Mesenchymal stem cell (in vitro differentiated cells and primary cell): Measurements from ENCODE around the gene CD40.
A peak's percentile ranks its signal among the peaks of the same experiment; 100 is the strongest.

Experiments
- DNase-seq: peaks from one replicate; pipeline ENCODE4 v3.0.0-alpha.2; 2013
- H2AFZ ChIP-seq: one replicate; pipeline ENCODE4 v1.6.1; 2013; ENCODE audit warnings: low read depth, mild to moderate bottlenecking, control low read depth, inconsistent platforms, low read length, moderate library complexity
- H2AK5ac ChIP-seq: 2 replicates; pipeline ENCODE4 v1.6.1; 2013; ENCODE audit warnings: low read length, moderate library complexity, mild to moderate bottlenecking, inconsistent platforms; ENCODE audit not compliant: severe bottlenecking
- H2BK120ac ChIP-seq: one replicate; pipeline ENCODE4 v1.6.1; 2013; ENCODE audit warnings: low read depth, mild to moderate bottlenecking, inconsistent platforms, low read length, moderate library complexity
- H2BK12ac ChIP-seq, 2 experiments: one replicate each; pipeline ENCODE4 v1.6.1; 2013; ENCODE audit warnings: inconsistent platforms in 2 of 2, low read length in 2 of 2, mild to moderate bottlenecking in 2 of 2, moderate library complexity in 2 of 2, control low read depth in 1 of 2
- H2BK15ac ChIP-seq: one replicate; pipeline ENCODE4 v1.6.1; 2013; ENCODE audit warnings: mild to moderate bottlenecking, low read depth, inconsistent platforms; ENCODE audit not compliant: poor library complexity, severe bottlenecking
- H2BK5ac ChIP-seq: 2 replicates; pipeline ENCODE4 v1.6.1; 2013; ENCODE audit warnings: low read depth, mild to moderate bottlenecking, low read length, control low read depth, inconsistent platforms; ENCODE audit not compliant: poor library complexity, severe bottlenecking
- H3K14ac ChIP-seq, 2 experiments: one replicate each; pipeline ENCODE4 v1.6.1; 2013; ENCODE audit warnings: inconsistent platforms in 2 of 2, low read length in 2 of 2, control low read depth in 1 of 2, mild to moderate bottlenecking in 1 of 2, moderate library complexity in 1 of 2
- H3K18ac ChIP-seq, 2 experiments: one replicate each; pipeline ENCODE4 v1.6.1; 2013; ENCODE audit warnings: inconsistent platforms in 2 of 2, low read length in 2 of 2, control low read depth in 1 of 2, low read depth in 1 of 2, mild to moderate bottlenecking in 1 of 2
- H3K23ac ChIP-seq, 2 experiments: one replicate each; pipeline ENCODE4 v1.6.1; 2013; ENCODE audit warnings: inconsistent platforms in 2 of 2, low read length in 2 of 2, mild to moderate bottlenecking in 2 of 2, moderate library complexity in 2 of 2, control low read depth in 1 of 2
- H3K27ac ChIP-seq: 2 replicates; pipeline ENCODE4 v1.5.1; 2013; ENCODE audit warnings: mild to moderate bottlenecking, moderate library complexity, low read length, control low read depth, inconsistent platforms; ENCODE audit not compliant: poor library complexity, severe bottlenecking
- H3K27me3 ChIP-seq, 2 experiments: 2 replicates each; pipeline versions ENCODE4 v1.6.1 to v1.7.0; 2013; ENCODE audit warnings: low read length in 2 of 2, mild to moderate bottlenecking in 2 of 2, moderate library complexity in 2 of 2, control low read depth in 1 of 2, inconsistent platforms in 1 of 2; ENCODE audit not compliant: control insufficient read depth in 1 of 2, insufficient read depth in 1 of 2
- H3K36me3 ChIP-seq, 2 experiments: 2 replicates each; pipeline versions ENCODE4 v1.6.1 to v1.7.0; 2013; ENCODE audit warnings: low read length in 2 of 2, control low read depth in 1 of 2, inconsistent platforms in 1 of 2, low read depth in 1 of 2, mild to moderate bottlenecking in 1 of 2; ENCODE audit not compliant: insufficient read depth in 2 of 2, control insufficient read depth in 1 of 2
- H3K4ac ChIP-seq, 2 experiments: one replicate each; pipeline ENCODE4 v1.6.1; 2013; ENCODE audit warnings: inconsistent platforms in 2 of 2, low read length in 2 of 2, mild to moderate bottlenecking in 2 of 2, moderate library complexity in 2 of 2, control low read depth in 1 of 2, low read depth in 1 of 2
- H3K4me1 ChIP-seq: 2 replicates; pipeline ENCODE4 v1.6.1; 2013; ENCODE audit warnings: low read depth, low read length, control low read depth; ENCODE audit not compliant: control insufficient read depth, insufficient read depth
- H3K4me2 ChIP-seq: 2 replicates; pipeline ENCODE4 v1.6.1; 2013; ENCODE audit warnings: low read length, mild to moderate bottlenecking, inconsistent platforms; ENCODE audit not compliant: poor library complexity, severe bottlenecking
- H3K4me3 ChIP-seq, 2 experiments: 2 replicates each; pipeline versions ENCODE4 v1.5.1 to v1.7.0; 2013; ENCODE audit warnings: low read length in 2 of 2, mild to moderate bottlenecking in 2 of 2, control low read depth in 1 of 2, low read depth in 1 of 2; ENCODE audit not compliant: insufficient read depth in 1 of 2
- H3K79me1 ChIP-seq: replicated peaks from 2 replicates; pipeline ENCODE4 v1.6.1; 2013; ENCODE audit warnings: mild to moderate bottlenecking, control low read depth, low read length, inconsistent platforms; ENCODE audit not compliant: poor library complexity, severe bottlenecking
- H3K9ac ChIP-seq: 2 replicates; pipeline ENCODE4 v1.7.0; 2013; ENCODE audit warnings: mild to moderate bottlenecking, low read length, moderate library complexity
- H3K9me3 ChIP-seq: 2 replicates; pipeline ENCODE4 v1.7.0; 2013; ENCODE audit warnings: mild to moderate bottlenecking, low read length; ENCODE audit not compliant: control insufficient read depth
- H4K8ac ChIP-seq: one replicate; pipeline ENCODE4 v1.6.1; 2013; ENCODE audit warnings: inconsistent platforms, mild to moderate bottlenecking, low read length, moderate library complexity
- H4K91ac ChIP-seq: one replicate; pipeline ENCODE4 v1.6.1; 2013; ENCODE audit warnings: mild to moderate bottlenecking, low read length, inconsistent platforms
- WGBS: methylation state at CpG from one replicate; pipeline ENCODE4 v1.1.7; 2013; ENCODE audit warnings: mixed read lengths; 5-methylcytosine and 5-hydroxymethylcytosine counted together

Gene CD40

DNA sequence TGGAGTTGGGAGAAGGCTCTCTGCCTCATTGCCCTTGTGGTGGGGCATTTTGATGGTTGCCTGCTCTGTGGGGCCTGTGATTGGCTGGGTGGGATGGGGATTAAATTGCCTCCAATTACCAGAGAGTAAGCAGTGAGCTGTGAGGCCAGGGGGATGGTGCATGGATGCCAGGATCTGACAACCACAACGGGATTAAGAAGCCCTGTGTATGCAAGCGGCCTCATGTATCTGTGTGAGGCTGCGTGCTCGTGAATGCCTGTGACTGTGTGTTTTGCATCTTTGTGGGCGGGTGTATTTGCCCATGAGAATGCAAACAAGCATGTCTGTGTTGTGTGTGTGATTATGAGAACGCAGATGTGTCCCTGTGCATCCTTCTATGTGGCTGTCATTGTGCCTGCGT, 46.1 kb downstream of the CD40 start:
- H3K9me3 ChIP-seq: peaks cover 6% of the 10 kb centered on the region
- H3K27me3 ChIP-seq: peaks cover 34 to 94% of the 10 kb centered on the region in 2 experiments
- no peak overlapping the region for H3K23ac ChIP-seq
- peak overlapping the region in 1 of 2 experiments; percentile 2 for H3K14ac ChIP-seq
- 74% methylated on average over 7 of the region's 7 CpGs for WGBS
- no peak overlapping the region for H2AFZ ChIP-seq
- no peak overlapping the region for H3K4ac ChIP-seq
- no peak overlapping the region for H2BK15ac ChIP-seq
- no peaks in the 10 kb centered on the region for H3K79me1 ChIP-seq
- no peak overlapping the region for H2BK120ac ChIP-seq
- H3K9ac ChIP-seq: no peak overlapping the region
- no peaks in the 10 kb centered on the region for H3K36me3 ChIP-seq
- H4K8ac ChIP-seq: no peak overlapping the region
- H3K4me3 ChIP-seq: no peak overlapping the region
- H3K18ac ChIP-seq: no peak overlapping the region
- no peak overlapping the region for H2BK12ac ChIP-seq
- no peak overlapping the region for H3K4me2 ChIP-seq
- DNase-seq: no peak
- no peak overlapping the region for H3K27ac ChIP-seq
- H3K4me1 ChIP-seq: no peaks in the 10 kb centered on the region
- H2AK5ac ChIP-seq: no peak overlapping the region
- H4K91ac ChIP-seq: no peak overlapping the region
- H2BK5ac ChIP-seq: no peak overlapping the region

DNA sequence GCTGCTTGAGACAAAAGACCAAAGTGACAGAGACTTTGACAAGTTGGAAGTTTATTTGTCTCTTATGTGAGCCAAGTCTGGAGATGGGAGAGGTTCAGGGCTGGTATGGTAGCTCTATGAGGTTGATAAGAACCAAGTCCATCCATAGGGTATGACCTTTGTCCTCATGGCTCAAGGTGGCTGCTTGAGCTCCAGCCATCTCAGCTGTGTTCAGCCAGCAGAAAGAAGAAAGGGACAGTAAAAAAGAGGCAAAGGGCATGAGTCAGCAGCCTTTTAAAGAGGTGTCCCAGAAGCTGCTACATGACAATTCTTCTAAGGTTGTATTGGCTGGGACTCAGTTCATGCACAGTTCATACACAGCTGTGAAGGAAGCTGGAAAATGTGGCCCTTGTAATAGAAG, 49.0 kb downstream of the CD40 start:
- Histone ChIP-seq H3K4me1 (no peaks in the 10 kb centered on the region), H3K4me3 (no peak overlapping the region), H3K36me3 (no peaks in the 10 kb centered on the region), H3K23ac (no peak overlapping the region), H2BK120ac (no peak overlapping the region), H3K4me2 (no peak overlapping the region), H2BK15ac (no peak overlapping the region), H2AFZ (no peak overlapping the region), H3K9ac (no peak overlapping the region), H4K91ac (no peak overlapping the region), H3K14ac (no peak overlapping the region), H4K8ac (no peak overlapping the region), H2AK5ac (no peak overlapping the region), H3K27ac (no peak overlapping the region), H3K79me1 (no peaks in the 10 kb centered on the region), H2BK5ac (no peak overlapping the region), H3K4ac (no peak overlapping the region), H2BK12ac (no peak overlapping the region), H3K18ac (no peak overlapping the region), H3K9me3 (peaks cover 6% of the 10 kb centered on the region), H3K27me3 (peaks cover 34 to 95% of the 10 kb centered on the region in 2 experiments)
- no peak for DNase-seq

- H2BK15ac ChIP-seq: no peak overlapping the region
- H2BK5ac ChIP-seq: no peak overlapping the region
- H3K14ac ChIP-seq: peak overlapping the region in 1 of 2 experiments; percentile 79
- H3K27ac ChIP-seq: no peak overlapping the region
- peak overlapping the region in 1 of 2 experiments; percentile 56 for H3K23ac ChIP-seq
- WGBS: 65% methylated on average over 8 of the region's 8 CpGs
- H3K4ac ChIP-seq: no peak overlapping the region
- H2BK12ac ChIP-seq: no peak overlapping the region
- H3K4me1 ChIP-seq: no peaks in the 10 kb centered on the region
- H3K9ac ChIP-seq: no peak overlapping the region
- H3K36me3 ChIP-seq: no peaks in the 10 kb centered on the region
- H3K4me2 ChIP-seq: no peak overlapping the region
- H4K91ac ChIP-seq: no peak overlapping the region
- no peak for DNase-seq
- H2BK120ac ChIP-seq: no peak overlapping the region
- H3K9me3 ChIP-seq: peaks cover 6% of the 10 kb centered on the region
- peak overlapping the region; percentile 43 for H2AFZ ChIP-seq
- H3K18ac ChIP-seq: no peak overlapping the region
- no peak overlapping the region for H4K8ac ChIP-seq
- no peak overlapping the region for H3K4me3 ChIP-seq
- no peaks in the 10 kb centered on the region for H3K79me1 ChIP-seq
- H3K27me3 ChIP-seq: peaks cover 45 to 95% of the 10 kb centered on the region in 2 experiments
- H2AK5ac ChIP-seq: no peak overlapping the region
These were observed 50.3 kb downstream of the CD40 start for GRCh38 chr20:46168438-46168837.

DNA sequence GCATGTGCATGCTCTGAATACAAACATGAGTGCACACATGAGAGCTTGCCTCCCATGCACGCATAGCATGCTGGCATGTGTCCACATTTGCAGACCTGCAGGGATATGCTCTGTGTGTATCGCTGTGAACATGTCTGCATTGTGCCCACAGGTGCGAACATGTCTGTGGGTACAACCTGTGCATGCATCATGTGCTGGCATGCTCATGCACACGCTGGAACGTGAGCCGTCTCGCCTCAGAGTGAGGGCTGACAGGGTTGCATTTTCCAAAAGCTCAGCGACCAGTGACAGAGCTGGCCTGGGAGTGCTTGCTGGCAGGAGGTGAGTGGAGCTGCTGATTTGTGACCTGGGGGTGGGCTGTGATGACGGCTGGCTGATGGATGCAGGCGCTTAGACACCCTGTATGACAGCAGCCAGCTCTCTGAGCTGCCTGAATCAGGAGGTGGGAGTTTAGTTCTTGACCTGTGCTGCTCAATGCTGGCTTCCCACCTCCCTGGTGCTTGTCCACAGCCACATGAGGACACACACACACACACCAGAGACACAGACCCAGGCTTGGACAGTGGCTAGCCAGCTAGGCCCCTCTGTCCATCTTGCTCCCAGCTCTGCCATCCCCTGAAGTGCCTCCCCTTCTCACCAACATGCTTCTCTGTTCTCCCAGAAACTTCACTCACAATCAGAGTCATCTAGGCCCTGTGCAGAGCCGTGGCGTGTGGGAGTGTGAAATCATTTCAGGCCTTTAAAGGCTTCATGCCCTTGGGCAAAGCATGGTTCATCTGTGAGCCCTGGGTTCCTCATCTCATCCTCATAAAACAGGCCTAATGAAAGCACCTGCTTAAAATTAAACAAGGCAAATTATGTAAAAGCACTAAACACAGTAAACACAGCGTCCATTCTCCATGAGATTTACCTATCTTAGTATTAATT, 51.4 kb downstream of the CD40 start:
- Histone ChIP-seq H2BK15ac (no peak overlapping the region), H3K27me3 (peaks cover 51 to 95% of the 10 kb centered on the region in 2 experiments), H3K36me3 (no peaks in the 10 kb centered on the region), H2BK5ac (no peak overlapping the region), H4K91ac (no peak overlapping the region), H3K18ac (peak overlapping the region in 1 of 2 experiments; percentile 26), H3K9me3 (peaks cover 6% of the 10 kb centered on the region), H3K14ac (peak overlapping the region in 1 of 2 experiments; percentile 80), H2AFZ (no peak overlapping the region), H3K4me1 (peaks cover 3% of the 10 kb centered on the region), H3K27ac (no peak overlapping the region), H3K9ac (no peak overlapping the region), H2AK5ac (no peak overlapping the region), H2BK120ac (no peak overlapping the region), H4K8ac (no peak overlapping the region), H3K4ac (no peak overlapping the region), H3K4me2 (no peak overlapping the region), H3K23ac (peak overlapping the region in 1 of 2 experiments; percentile 71), H2BK12ac (no peak overlapping the region), H3K4me3 (no peak overlapping the region), H3K79me1 (no peaks in the 10 kb centered on the region)
- WGBS: 79% methylated on average over 10 of the region's 13 CpGs
- no peak for DNase-seq
